WTC11 (cell line): Measurements from ENCODE around the gene TMEM108. TPM values are rescaled to one million over a fixed set of nuclear protein-coding genes. Genes with fewer than 3 reads are reported as not detected.

Source experiments
- ATAC-seq: fragments of 200-7000 bp; cut with Tn5 transposase; 2 replicates; pipeline ENCODE4 v1.10.0; 2021; ENCODE audit warnings: mild to moderate bottlenecking, moderate library complexity
- CTCF ChIA-PET: fragments of 300-600 bp; sonication (Branson Sonifier 250); formaldehyde crosslinking; loops from one replicate; lab custom pipeline; 2021; ENCODE audit warnings: antibody characterized with exemption; lab: Charles Lee
- POLR2A ChIA-PET: fragments of 350-600 bp; sonication (Branson Sonifier 250); formaldehyde crosslinking; loops from one replicate; lab custom pipeline; 2021; ENCODE audit warnings: antibody characterized with exemption; lab: Charles Lee
- DNase-seq: peaks from one replicate; pipeline ENCODE4 v3.0.0; 2021; ENCODE audit warnings: low spot score
- H3K27ac Mint-ChIP-seq: 2 replicates; pipeline ENCODE4 v1.8.0; 2021; ENCODE audit warnings: mixed read lengths
- H3K27me3 Mint-ChIP-seq: 2 replicates; pipeline ENCODE4 v1.8.0; 2021; ENCODE audit warnings: low read depth, mild to moderate bottlenecking, moderate library complexity, mixed read lengths
- H3K36me3 Mint-ChIP-seq: 2 replicates; pipeline ENCODE4 v1.8.0; 2021; ENCODE audit warnings: mixed read lengths
- H3K4me1 Mint-ChIP-seq: 2 replicates; pipeline ENCODE4 v1.8.0; 2022; ENCODE audit warnings: mixed read lengths
- H3K4me3 Mint-ChIP-seq: 2 replicates; pipeline ENCODE4 v1.8.0; 2021; ENCODE audit warnings: mild to moderate bottlenecking, moderate library complexity, mixed read lengths
- H3K9me3 Mint-ChIP-seq: 2 replicates; pipeline ENCODE4 v1.8.0; 2021; ENCODE audit warnings: mixed read lengths
- AR ChIP-seq: fragments of 250-450 bp; sonication (Bioruptor Pico); IDR thresholded peaks from 2 replicates; pipeline ENCODE4 v1.9.0; 2021; ENCODE audit warnings: mild to moderate bottlenecking
- ATF1 ChIP-seq: sonication (generic); formaldehyde crosslinking; IDR thresholded peaks from 2 replicates; pipeline ENCODE4 v1.8.1; 2023; ENCODE audit warnings: mild to moderate bottlenecking, moderate library complexity, missing genetic modification reagents
- ATF2 ChIP-seq: sonication (generic); formaldehyde crosslinking; IDR thresholded peaks from 2 replicates; pipeline ENCODE4 v1.8.1; 2022; ENCODE audit warnings: low read depth, missing genetic modification reagents, borderline replicate concordance
- ATF3 ChIP-seq: sonication (generic); formaldehyde crosslinking; conservative IDR thresholded peaks from 2 replicates; pipeline ENCODE4 v1.8.1; 2022; ENCODE audit warnings: mild to moderate bottlenecking, missing genetic modification reagents
- CBFB ChIP-seq: sonication (generic); formaldehyde crosslinking; IDR thresholded peaks from 2 replicates; pipeline ENCODE4 v1.8.1; 2022; ENCODE audit warnings: mild to moderate bottlenecking, low read depth, missing genetic modification reagents
- ELF4 ChIP-seq: sonication (generic); formaldehyde crosslinking; IDR thresholded peaks from 2 replicates; pipeline ENCODE4 v1.8.1; 2022; ENCODE audit warnings: low read depth, mild to moderate bottlenecking, moderate library complexity, missing genetic modification reagents
- FOXK1 ChIP-seq: sonication (generic); formaldehyde crosslinking; IDR thresholded peaks from 2 replicates; pipeline ENCODE4 v1.8.0; 2022; ENCODE audit warnings: mild to moderate bottlenecking, moderate library complexity, missing genetic modification reagents
- GTF2I ChIP-seq: fragments of 250-450 bp; sonication (Bioruptor Pico); conservative IDR thresholded peaks from 2 replicates; pipeline ENCODE4 v1.4.0; 2021; ENCODE audit warnings: mild to moderate bottlenecking
- HMGA2 ChIP-seq: fragments of 250-450 bp; sonication (Bioruptor Pico); IDR thresholded peaks from 2 replicates; pipeline ENCODE4 v1.4.0; 2021; ENCODE audit warnings: mild to moderate bottlenecking, moderate library complexity
- IRF2 ChIP-seq: sonication (generic); formaldehyde crosslinking; IDR thresholded peaks from 2 replicates; pipeline ENCODE4 v1.8.0; 2022; ENCODE audit warnings: low read depth, missing genetic modification reagents, borderline replicate concordance
- JAZF1 ChIP-seq: fragments of 250-450 bp; sonication (Bioruptor Pico); IDR thresholded peaks from 2 replicates; pipeline ENCODE4 v1.9.0; 2021; ENCODE audit warnings: moderate library complexity, mild to moderate bottlenecking, inconsistent platforms
- KAT7 ChIP-seq: sonication (generic); formaldehyde crosslinking; IDR thresholded peaks from 2 replicates; pipeline ENCODE4 v1.8.1; 2023; ENCODE audit warnings: missing genetic modification reagents, mild to moderate bottlenecking, borderline replicate concordance
- MXD4 ChIP-seq: fragments of 250-450 bp; sonication (Bioruptor Pico); IDR thresholded peaks from 2 replicates; pipeline ENCODE4 v1.8.0; 2021; ENCODE audit warnings: mild to moderate bottlenecking, moderate library complexity, borderline replicate concordance
- OVOL2 ChIP-seq: fragments of 250-450 bp; sonication (Bioruptor Pico); IDR thresholded peaks from 2 replicates; pipeline ENCODE4 v1.9.0; 2021; ENCODE audit warnings: mild to moderate bottlenecking, borderline replicate concordance
- RELA ChIP-seq: sonication (generic); formaldehyde crosslinking; IDR thresholded peaks from 2 replicates; pipeline ENCODE4 v1.8.1; 2022; ENCODE audit warnings: missing genetic modification reagents, mild to moderate bottlenecking, borderline replicate concordance
- SMAD4 ChIP-seq: sonication (generic); formaldehyde crosslinking; IDR thresholded peaks from 2 replicates; pipeline ENCODE4 v1.8.0; 2022; ENCODE audit warnings: mild to moderate bottlenecking, missing genetic modification reagents
- SOX15 ChIP-seq: fragments of 250-450 bp; sonication (Bioruptor Pico); IDR thresholded peaks from 2 replicates; pipeline ENCODE4 v1.9.0; 2021; ENCODE audit warnings: mild to moderate bottlenecking
- TEAD1 ChIP-seq: sonication (generic); formaldehyde crosslinking; IDR thresholded peaks from 2 replicates; pipeline ENCODE4 v1.8.0; 2022; ENCODE audit warnings: mild to moderate bottlenecking, missing genetic modification reagents
- TP53 ChIP-seq: sonication (generic); formaldehyde crosslinking; IDR thresholded peaks from 2 replicates; pipeline ENCODE4 v1.8.1; 2023; ENCODE audit warnings: mild to moderate bottlenecking, missing genetic modification reagents
- USF1 ChIP-seq: sonication (generic); formaldehyde crosslinking; IDR thresholded peaks from 2 replicates; pipeline ENCODE4 v1.8.0; 2022; ENCODE audit warnings: mild to moderate bottlenecking, missing genetic modification reagents
- ZNF138 ChIP-seq: sonication (generic); formaldehyde crosslinking; conservative IDR thresholded peaks from 2 replicates; pipeline ENCODE4 v1.8.1; 2022; ENCODE audit warnings: mild to moderate bottlenecking, moderate library complexity, missing genetic modification reagents
- ZNF219 ChIP-seq: sonication (generic); formaldehyde crosslinking; IDR thresholded peaks from 2 replicates; pipeline ENCODE4 v1.8.0; 2023; ENCODE audit warnings: missing genetic modification reagents, mild to moderate bottlenecking, borderline replicate concordance
- ZNF232 ChIP-seq: sonication (generic); formaldehyde crosslinking; IDR thresholded peaks from 2 replicates; pipeline ENCODE4 v1.8.0; 2022; ENCODE audit warnings: mild to moderate bottlenecking, missing genetic modification reagents
- ZNF263 ChIP-seq: sonication (generic); formaldehyde crosslinking; IDR thresholded peaks from 2 replicates; pipeline ENCODE4 v1.8.1; 2022; ENCODE audit warnings: low read depth, mild to moderate bottlenecking, moderate library complexity, missing genetic modification reagents
- ZNF396 ChIP-seq: fragments of 250-450 bp; sonication (Bioruptor Pico); IDR thresholded peaks from 2 replicates; pipeline ENCODE4 v1.8.0; 2021; ENCODE audit warnings: mild to moderate bottlenecking, moderate library complexity, borderline replicate concordance
- ZNF671 ChIP-seq: fragments of 250-450 bp; sonication (Bioruptor Pico); IDR thresholded peaks from 2 replicates; pipeline ENCODE4 v1.8.0; 2021; ENCODE audit warnings: mild to moderate bottlenecking
- total RNA-seq: library from RNA; stranded (reverse); gene quantifications from 3 replicates; pipeline ENCODE4 v1.2.3, GENCODE V29; 2021

Gene TMEM108
- total RNA-seq, 1 experiment from 2014 or later = 14.7 TPM

GRCh38 chr3:133023362-133023761, 14.8 kb upstream of the TMEM108 start (continued):
- TF ChIP-seq AR (CRISPR knock-in tag) (no peak), RELA (CRISPR knock-in tag) (no peak), SMAD4 (CRISPR knock-in tag) (no peak), SOX15 (CRISPR knock-in tag) (no peak), TP53 (CRISPR knock-in tag) (no peak), ZNF263 (CRISPR knock-in tag) (no peak), KAT7 (CRISPR knock-in tag) (no peak), GTF2I (CRISPR knock-in tag) (no peak), JAZF1 (CRISPR knock-in tag) (no peak)

- H3K36me3 Mint-ChIP-seq = no peaks in the 10 kb centered on the region
- no peak overlapping the region for H3K27ac Mint-ChIP-seq
- no peaks in the 10 kb centered on the region for H3K4me1 Mint-ChIP-seq
- ATAC-seq = no peak
- TF ChIP-seq CBFB = no peak
- TF ChIP-seq ZNF219 (CRISPR knock-in tag) = no peak
- no peak for TF ChIP-seq FOXK1 (CRISPR knock-in tag)
- no peak for TF ChIP-seq TP53 (CRISPR knock-in tag)
- TF ChIP-seq OVOL2 (CRISPR knock-in tag) = no peak
- no peak for TF ChIP-seq ATF1 (CRISPR knock-in tag)
- TF ChIP-seq ZNF396 (CRISPR knock-in tag) = no peak
- no peak for TF ChIP-seq GTF2I (CRISPR knock-in tag)
- TF ChIP-seq USF1 = no peak
- no peak for TF ChIP-seq TEAD1
- no peak for TF ChIP-seq ATF2 (CRISPR knock-in tag)
- no peak for TF ChIP-seq ZNF138 (CRISPR knock-in tag)
- TF ChIP-seq HMGA2 (CRISPR knock-in tag) = no peak
- TF ChIP-seq IRF2 (CRISPR knock-in tag) = no peak
- TF ChIP-seq ZNF671 (CRISPR knock-in tag) = no peak
- TF ChIP-seq MXD4 = no peak
- TF ChIP-seq ATF3 (CRISPR knock-in tag) = no peak
- no peak for TF ChIP-seq ELF4 (CRISPR knock-in tag)
- no peak for TF ChIP-seq ZNF232 (CRISPR knock-in tag)
- H3K9me3 Mint-ChIP-seq = no peaks in the 10 kb centered on the region
- no peak for DNase-seq
- no peak overlapping the region for H3K4me3 Mint-ChIP-seq
- POLR2A ChIA-PET = no interaction called here
- CTCF ChIA-PET = no interaction called here
- H3K27me3 Mint-ChIP-seq = peaks cover 3% of the 10 kb centered on the region; the same call in 1 of the 2 replicates
Observed at GRCh38 chr3:133025546-133025945, 12.6 kb upstream of the TMEM108 start.
